ENCODE results near the gene CTNNA2.

The CTNNA2 gene

GRCh38 chr2:79994161-79994560 lies 481.3 kb downstream of the CTNNA2 start:
- TF ChIP-seq, protein P1, sequence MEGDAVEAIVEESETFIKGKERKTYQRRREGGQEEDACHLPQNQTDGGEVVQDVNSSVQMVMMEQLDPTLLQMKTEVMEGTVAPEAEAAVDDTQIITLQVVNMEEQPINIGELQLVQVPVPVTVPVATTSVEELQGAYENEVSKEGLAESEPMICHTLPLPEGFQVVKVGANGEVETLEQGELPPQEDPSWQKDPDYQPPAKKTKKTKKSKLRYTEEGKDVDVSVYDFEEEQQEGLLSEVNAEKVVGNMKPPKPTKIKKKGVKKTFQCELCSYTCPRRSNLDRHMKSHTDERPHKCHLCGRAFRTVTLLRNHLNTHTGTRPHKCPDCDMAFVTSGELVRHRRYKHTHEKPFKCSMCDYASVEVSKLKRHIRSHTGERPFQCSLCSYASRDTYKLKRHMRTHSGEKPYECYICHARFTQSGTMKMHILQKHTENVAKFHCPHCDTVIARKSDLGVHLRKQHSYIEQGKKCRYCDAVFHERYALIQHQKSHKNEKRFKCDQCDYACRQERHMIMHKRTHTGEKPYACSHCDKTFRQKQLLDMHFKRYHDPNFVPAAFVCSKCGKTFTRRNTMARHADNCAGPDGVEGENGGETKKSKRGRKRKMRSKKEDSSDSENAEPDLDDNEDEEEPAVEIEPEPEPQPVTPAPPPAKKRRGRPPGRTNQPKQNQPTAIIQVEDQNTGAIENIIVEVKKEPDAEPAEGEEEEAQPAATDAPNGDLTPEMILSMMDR (IDR thresholded peaks at IDR 0.05; ENCODE audit: control insufficient read depth, extremely low read depth, insufficient read depth): no peak
- no peak overlapping the region for H3K4me3 ChIP-seq (ENCODE audit: low read depth, low read length)
- no peak for DNase-seq (ENCODE audit: low read depth)

DNA sequence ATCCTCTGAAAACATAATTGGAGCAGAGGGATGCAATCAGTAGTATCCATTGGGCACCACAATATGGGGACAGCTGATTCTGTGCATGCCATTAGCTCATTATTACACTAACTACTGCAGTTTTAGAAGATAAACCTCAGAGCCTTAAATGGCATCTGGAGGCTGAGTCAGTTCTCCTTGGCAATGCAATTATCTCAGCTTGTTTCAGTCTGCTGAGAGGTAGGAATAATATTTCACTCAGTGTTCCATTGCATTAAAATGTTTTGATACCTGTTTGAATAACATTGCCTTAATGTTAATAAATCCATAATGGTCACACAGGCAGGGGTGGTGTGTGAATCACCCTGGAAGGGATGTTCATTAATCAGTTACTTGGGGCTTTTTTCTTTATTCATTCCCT lies 482.1 kb downstream of the CTNNA2 start:
- TF ChIP-seq, protein P1 (IDR thresholded peaks at IDR 0.05; ENCODE audit: control insufficient read depth, extremely low read depth, insufficient read depth): no peak
- no peak overlapping the region for H3K4me3 ChIP-seq (ENCODE audit: low read depth, low read length)
- DNase-seq (ENCODE audit: low read depth): no peak

DNA sequence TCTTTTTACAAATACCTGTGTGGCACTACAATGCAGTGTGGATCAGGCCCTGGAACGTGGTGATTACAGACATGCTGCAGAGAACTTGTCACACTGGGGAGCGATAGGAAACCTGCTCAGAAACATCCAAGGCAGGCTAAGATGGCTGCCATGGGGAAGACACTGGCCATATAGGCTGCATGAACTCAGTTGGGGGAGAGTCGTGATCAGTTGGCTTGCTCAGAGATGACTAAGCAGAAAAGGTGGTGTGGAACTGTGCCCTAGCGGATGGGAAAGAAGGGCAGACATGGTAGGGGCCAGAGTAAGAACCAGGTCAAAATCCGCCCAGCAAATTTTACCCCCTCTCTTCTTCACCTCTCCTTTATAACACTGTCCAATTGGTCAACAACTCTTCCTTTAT lies 483.9 kb downstream of the CTNNA2 start:
- H3K4me3 ChIP-seq (ENCODE audit: low read depth, low read length): no peak overlapping the region
- DNase-seq (ENCODE audit: low read depth): no peak
- TF ChIP-seq, protein P1 (IDR thresholded peaks at IDR 0.05; ENCODE audit: control insufficient read depth, extremely low read depth, insufficient read depth): no peak

- DNase-seq (ENCODE audit: low read depth): no peak
- TF ChIP-seq, protein P1 (IDR thresholded peaks at IDR 0.05; ENCODE audit: control insufficient read depth, extremely low read depth, insufficient read depth): no peak
Observed at GRCh38 chr2:80001701-80002101, 488.9 kb downstream of the CTNNA2 start.

DNA sequence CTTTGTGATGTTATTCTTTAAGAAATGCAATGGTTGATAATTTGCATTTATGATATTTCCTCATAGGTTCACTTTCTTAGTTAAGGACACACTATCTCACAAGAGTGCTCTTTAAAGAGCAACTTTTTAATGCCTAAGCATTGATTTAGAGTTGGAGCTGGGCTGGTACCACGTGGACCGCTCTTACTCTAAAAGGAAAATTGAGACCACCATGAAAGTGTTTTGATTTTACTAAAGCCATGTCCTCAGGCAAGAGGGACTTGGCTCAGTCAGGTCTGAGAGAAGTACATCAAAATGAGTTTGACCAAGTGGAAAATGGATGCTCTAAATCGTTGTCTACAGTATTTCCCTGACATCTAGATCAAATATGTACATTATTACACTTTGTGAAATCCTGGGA lies 489.3 kb downstream of the CTNNA2 start:
- TF ChIP-seq, protein P1 (IDR thresholded peaks at IDR 0.05; ENCODE audit: control insufficient read depth, extremely low read depth, insufficient read depth): no peak
- DNase-seq (ENCODE audit: low read depth): no peak
- no peak overlapping the region for H3K4me3 ChIP-seq (ENCODE audit: low read depth, low read length)

More at GRCh38 chr2:80001701-80002101, 488.9 kb downstream of the CTNNA2 start:
- no peak overlapping the region for H3K4me3 ChIP-seq (ENCODE audit: low read depth, low read length)

- TF ChIP-seq, protein P1 (IDR thresholded peaks at IDR 0.05; ENCODE audit: control insufficient read depth, extremely low read depth, insufficient read depth): no peak
- H3K4me3 ChIP-seq (ENCODE audit: low read depth, low read length): no peak overlapping the region
- DNase-seq (ENCODE audit: low read depth): no peak
Observed at GRCh38 chr2:80002568-80003157, 489.8 kb downstream of the CTNNA2 start.

Data from LNCaP clone FGC (cell line).